ENCODE measurements around the gene STX5. TPM values are rescaled to one million over a fixed set of nuclear protein-coding genes. Genes with fewer than 3 reads are reported as not detected.

Gene STX5
- total RNA-seq, 2 experiments from 2014 or later = 93.1 to 104 TPM

DNA sequence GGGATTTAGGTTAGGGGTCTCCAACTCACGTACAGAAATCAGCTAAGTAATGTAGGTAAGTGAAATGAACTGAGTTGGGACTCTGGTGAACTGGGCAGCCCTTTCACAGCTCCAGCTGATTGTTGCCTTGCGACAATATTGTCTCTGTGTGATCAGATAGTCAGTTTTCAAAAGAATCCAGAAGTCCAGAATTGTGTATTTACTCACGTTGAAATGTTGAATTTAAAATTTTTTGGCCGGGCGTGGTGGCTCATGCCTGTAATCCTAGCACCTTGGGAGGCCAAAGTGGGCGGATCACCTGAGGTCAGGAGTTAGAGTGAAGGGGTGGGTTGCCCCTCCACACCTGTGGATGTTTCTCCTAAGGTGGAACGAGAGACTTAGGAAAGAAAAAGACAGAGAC is 26.4 kb upstream of the STX5 start:
- Mint-ChIP-seq H3K27me3 (no peaks in the 10 kb centered on the region), H3K36me3 (ENCODE audit: low read depth) (peaks cover 29% of the 10 kb centered on the region), H3K9me3 (no peaks in the 10 kb centered on the region), H3K4me3 (peak overlapping the region; percentile 83), H3K4me1 (ENCODE audit: low read depth) (peaks cover 46% of the 10 kb centered on the region), H3K27ac (no peak overlapping the region)
- POLR2A ChIA-PET = interaction anchor here (1.3 to 9.4 kb wide), 5 partner anchors 16 to 130 kb away, joined by 4 to 599 read pairs (median 79); partner anchors contain the start of genes HNRNPUL2, SLC3A2, TMEM179B and TMEM223
- no peak overlapping the region for H3K4me3 ChIP-seq (ENCODE audit: low read length)
- DNase-seq = no peak
- H3K27me3 ChIP-seq (ENCODE audit: control insufficient read depth in 1 of 2, insufficient read depth in 2 of 2, low read length in 2 of 2) = no peaks in the 10 kb centered on the region
- intact Hi-C loops (cut with DNase I, micrococcal nuclease) = loop anchor here in 1 of 2 experiments (5.0 kb wide), 1 partner anchor 151 kb away; the partner anchor contains the start of genes BSCL2 and GNG3
- no peaks in the 10 kb centered on the region for H3K9me3 ChIP-seq (ENCODE audit: control insufficient read depth in 1 of 2, insufficient read depth in 1 of 2, low read length in 2 of 2)
- CTCF ChIA-PET = interaction anchor here (0.7 to 1.3 kb wide), 2 partner anchors 8 to 72 kb away, joined by 3 to 4 read pairs; no protein-coding TSS in a partner anchor
- ATAC-seq (ENCODE audit: poor library complexity) = no peak
- peaks cover 16% of the 10 kb centered on the region for H3K36me3 ChIP-seq (ENCODE audit: insufficient read depth, low read length)
- H3K4me1 ChIP-seq (ENCODE audit: insufficient read depth, low read length) = peaks cover 32% of the 10 kb centered on the region
- no peak overlapping the region for H3K27ac ChIP-seq (ENCODE audit: low read depth in 1 of 2, low read length in 2 of 2)
- TF ChIP-seq, protein P1, sequence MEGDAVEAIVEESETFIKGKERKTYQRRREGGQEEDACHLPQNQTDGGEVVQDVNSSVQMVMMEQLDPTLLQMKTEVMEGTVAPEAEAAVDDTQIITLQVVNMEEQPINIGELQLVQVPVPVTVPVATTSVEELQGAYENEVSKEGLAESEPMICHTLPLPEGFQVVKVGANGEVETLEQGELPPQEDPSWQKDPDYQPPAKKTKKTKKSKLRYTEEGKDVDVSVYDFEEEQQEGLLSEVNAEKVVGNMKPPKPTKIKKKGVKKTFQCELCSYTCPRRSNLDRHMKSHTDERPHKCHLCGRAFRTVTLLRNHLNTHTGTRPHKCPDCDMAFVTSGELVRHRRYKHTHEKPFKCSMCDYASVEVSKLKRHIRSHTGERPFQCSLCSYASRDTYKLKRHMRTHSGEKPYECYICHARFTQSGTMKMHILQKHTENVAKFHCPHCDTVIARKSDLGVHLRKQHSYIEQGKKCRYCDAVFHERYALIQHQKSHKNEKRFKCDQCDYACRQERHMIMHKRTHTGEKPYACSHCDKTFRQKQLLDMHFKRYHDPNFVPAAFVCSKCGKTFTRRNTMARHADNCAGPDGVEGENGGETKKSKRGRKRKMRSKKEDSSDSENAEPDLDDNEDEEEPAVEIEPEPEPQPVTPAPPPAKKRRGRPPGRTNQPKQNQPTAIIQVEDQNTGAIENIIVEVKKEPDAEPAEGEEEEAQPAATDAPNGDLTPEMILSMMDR (IDR thresholded peaks at IDR 0.05) = no peak

DNA sequence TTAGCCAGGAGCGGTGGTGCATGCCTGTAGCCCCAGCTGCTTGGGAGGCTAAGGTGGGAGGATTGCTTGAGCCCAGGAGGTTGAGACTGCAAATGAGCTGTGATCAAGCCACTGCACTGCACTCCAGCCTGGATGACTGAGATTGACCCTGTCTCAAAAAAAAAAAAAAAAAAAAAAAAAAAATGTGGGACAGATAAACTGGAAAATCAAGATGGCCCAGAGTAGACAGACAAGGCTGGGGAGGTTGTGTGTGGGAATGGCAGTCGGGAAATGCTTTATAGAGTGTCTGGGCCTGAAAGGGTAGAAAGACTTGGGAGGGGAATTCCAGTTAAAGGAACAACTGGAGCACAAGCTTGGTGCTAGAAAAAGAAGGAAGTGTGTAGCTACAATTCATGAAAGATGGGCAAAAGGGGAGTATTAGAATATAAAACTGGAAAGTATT is 25.7 kb upstream of the STX5 start:
- Mint-ChIP-seq H3K27ac (peak overlapping the region; percentile 51), H3K4me3 (peak overlapping the region; percentile 83), H3K36me3 (ENCODE audit: low read depth) (peaks cover 36% of the 10 kb centered on the region), H3K4me1 (ENCODE audit: low read depth) (peaks cover 49% of the 10 kb centered on the region), H3K9me3 (no peaks in the 10 kb centered on the region), H3K27me3 (no peaks in the 10 kb centered on the region)
- Histone ChIP-seq H3K36me3 (ENCODE audit: insufficient read depth, low read length) (peaks cover 23% of the 10 kb centered on the region), H3K27ac (ENCODE audit: low read depth in 1 of 2, low read length in 2 of 2) (no peak overlapping the region), H3K4me3 (ENCODE audit: low read length) (no peak overlapping the region), H3K27me3 (ENCODE audit: control insufficient read depth in 1 of 2, insufficient read depth in 2 of 2, low read length in 2 of 2) (no peaks in the 10 kb centered on the region), H3K9me3 (ENCODE audit: control insufficient read depth in 1 of 2, insufficient read depth in 1 of 2, low read length in 2 of 2) (no peaks in the 10 kb centered on the region), H3K4me1 (ENCODE audit: insufficient read depth, low read length) (peaks cover 30% of the 10 kb centered on the region)
- POLR2A ChIA-PET = interaction anchor here (0.6 to 9.4 kb wide), 7 partner anchors 7 to 129 kb away, joined by 3 to 599 read pairs (median 78); partner anchors contain the start of genes HNRNPUL2, SLC3A2, TMEM179B and TMEM223
- no peak for ATAC-seq (ENCODE audit: poor library complexity)
- TF ChIP-seq, protein P1 (IDR thresholded peaks at IDR 0.05) = no peak
- CTCF ChIA-PET = interaction anchor here (0.7 to 4.2 kb wide), 5 partner anchors 8 to 71 kb away, joined by 3 to 29 read pairs (median 4); partner anchors contain the start of gene SLC3A2
- intact Hi-C loops (cut with DNase I, micrococcal nuclease) = loop anchor here in 1 of 2 experiments (5.0 kb wide), 1 partner anchor 150 kb away; the partner anchor contains the start of genes BSCL2 and GNG3
- DNase-seq = no peak

DNA sequence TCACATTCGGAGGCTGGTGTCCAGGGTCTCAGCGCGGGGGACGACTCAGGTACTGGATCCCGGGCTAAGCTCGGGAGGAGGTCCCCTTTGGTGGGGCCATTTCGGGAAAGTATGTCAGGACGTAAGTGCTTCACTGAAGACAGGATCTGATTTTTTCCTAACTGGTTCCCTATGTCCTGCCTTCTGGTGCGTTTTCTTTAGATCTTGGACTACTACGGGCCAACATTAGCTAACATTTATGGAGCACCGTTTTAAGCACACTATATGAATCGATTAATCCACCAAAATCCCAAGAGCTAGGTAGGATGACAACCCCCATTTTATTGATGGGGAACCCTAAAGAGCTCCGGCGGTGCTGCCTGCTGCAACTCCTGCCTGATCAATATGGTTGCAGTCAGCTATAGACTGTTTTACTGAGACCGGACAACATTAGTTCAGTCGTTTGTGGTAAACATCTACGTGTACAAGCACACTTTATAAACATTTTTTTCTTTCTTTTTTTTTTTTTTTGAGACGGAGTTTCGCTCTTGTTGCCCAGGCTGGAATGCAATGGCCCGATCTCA is 24.6 kb upstream of the STX5 start:
- no peaks in the 10 kb centered on the region for H3K9me3 ChIP-seq (ENCODE audit: control insufficient read depth in 1 of 2, insufficient read depth in 1 of 2, low read length in 2 of 2)
- peak overlapping the region; percentile 98 for H3K4me3 Mint-ChIP-seq
- H3K27me3 Mint-ChIP-seq = no peaks in the 10 kb centered on the region
- DNase-seq = peak in 3 of 14 experiments; percentile 26 to 58 (median 52)
- peak overlapping the region; percentile 2 to 72 for H3K27ac ChIP-seq (ENCODE audit: low read depth in 1 of 2, low read length in 2 of 2)
- peaks cover 37% of the 10 kb centered on the region for H3K4me1 ChIP-seq (ENCODE audit: insufficient read depth, low read length)
- peaks cover 34% of the 10 kb centered on the region for H3K36me3 ChIP-seq (ENCODE audit: insufficient read depth, low read length)
- peak overlapping the region; percentile 79 for H3K4me3 ChIP-seq (ENCODE audit: low read length)
- H3K9me3 Mint-ChIP-seq = no peaks in the 10 kb centered on the region
- H3K27ac Mint-ChIP-seq = peak overlapping the region; percentile 90
- H3K36me3 Mint-ChIP-seq (ENCODE audit: low read depth) = peaks cover 47% of the 10 kb centered on the region
- no peak for ATAC-seq (ENCODE audit: poor library complexity)
- H3K4me1 Mint-ChIP-seq (ENCODE audit: low read depth) = peaks cover 58% of the 10 kb centered on the region
- intact Hi-C loops (cut with DNase I, micrococcal nuclease) = loop anchor here (1.0 to 5.0 kb wide), 2 partner anchors 128 to 149 kb away; partner anchors contain the start of genes BSCL2 (in 1 of the 2), GNG3 (in 1 of the 2) and TTC9C (in 1 of the 2)
- ChIA-PET CTCF (interaction anchor here (0.6 to 4.6 kb wide), 8 partner anchors 10 to 1448 kb away, joined by 3 to 58 read pairs (median 5); partner anchors contain the start of genes SLC3A2 and TMEM179B), POLR2A (interaction anchor here (0.6 to 9.4 kb wide), 39 partner anchors 8 to 889 kb away, joined by 3 to 599 read pairs (median 6); partner anchors contain the start of genes BSCL2, C11orf98, CSKMT and FTH1)
- no peaks in the 10 kb centered on the region for H3K27me3 ChIP-seq (ENCODE audit: control insufficient read depth in 1 of 2, insufficient read depth in 2 of 2, low read length in 2 of 2)
- TF ChIP-seq, protein P1 (IDR thresholded peaks at IDR 0.05) = no peak
